COLO829 (cell line): ENCODE results near the gene LOX.
"Not testable (repeated sequence)": the region's sequence is repeated elsewhere in the genome, so short reads cannot be mapped to it uniquely, and the experiment has no call there.

Experiments
- DNase-seq: peaks from one replicate; pipeline ENCODE4 v3.0.0; 2012; ENCODE audit warnings: low spot score

The LOX gene

DNA sequence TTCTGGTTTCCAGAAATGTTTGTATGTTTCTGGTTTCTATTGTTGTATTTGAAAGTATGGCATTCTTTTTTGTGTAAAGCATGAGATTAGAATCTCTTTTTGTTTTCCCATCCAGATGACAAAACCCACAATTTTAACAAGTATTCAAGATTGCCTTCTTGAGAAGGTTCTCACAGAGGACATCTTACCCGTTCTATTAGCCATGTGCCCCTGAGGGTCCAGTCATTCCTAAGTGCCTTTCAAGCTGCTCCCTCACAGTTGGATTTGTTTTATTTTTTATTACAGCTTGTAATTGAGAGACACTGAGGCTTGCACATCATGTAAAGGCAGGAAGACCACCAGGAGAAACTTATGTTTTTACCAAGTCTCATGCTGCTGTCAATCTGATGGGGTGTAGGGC is 19.3 kb upstream of the LOX start:
- no peak for DNase-seq

- DNase-seq = no peak
Measured at GRCh38 chr5:122095158-122095557, 17.1 kb upstream of the LOX start.

DNA sequence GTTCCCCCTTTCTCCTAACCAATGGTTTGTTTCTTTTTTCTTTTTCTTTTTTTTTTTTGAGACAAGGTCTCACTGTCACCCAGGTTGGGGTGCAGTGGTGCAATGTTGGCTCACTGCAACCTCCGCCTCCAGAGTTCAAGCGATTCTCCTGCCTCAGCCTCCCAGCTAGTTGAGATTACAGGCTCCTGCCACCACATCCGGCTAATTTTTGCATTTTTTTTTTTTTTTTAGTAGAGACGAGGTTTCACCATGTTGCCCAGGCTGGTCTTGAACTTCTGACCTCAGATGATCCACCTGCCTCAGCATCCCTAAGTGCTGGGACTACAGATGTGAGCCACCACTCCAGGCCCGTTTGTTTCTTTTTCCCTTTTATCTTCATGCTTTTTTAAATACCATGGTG is 16.2 kb upstream of the LOX start:
- DNase-seq = not testable (repeated sequence)

DNA sequence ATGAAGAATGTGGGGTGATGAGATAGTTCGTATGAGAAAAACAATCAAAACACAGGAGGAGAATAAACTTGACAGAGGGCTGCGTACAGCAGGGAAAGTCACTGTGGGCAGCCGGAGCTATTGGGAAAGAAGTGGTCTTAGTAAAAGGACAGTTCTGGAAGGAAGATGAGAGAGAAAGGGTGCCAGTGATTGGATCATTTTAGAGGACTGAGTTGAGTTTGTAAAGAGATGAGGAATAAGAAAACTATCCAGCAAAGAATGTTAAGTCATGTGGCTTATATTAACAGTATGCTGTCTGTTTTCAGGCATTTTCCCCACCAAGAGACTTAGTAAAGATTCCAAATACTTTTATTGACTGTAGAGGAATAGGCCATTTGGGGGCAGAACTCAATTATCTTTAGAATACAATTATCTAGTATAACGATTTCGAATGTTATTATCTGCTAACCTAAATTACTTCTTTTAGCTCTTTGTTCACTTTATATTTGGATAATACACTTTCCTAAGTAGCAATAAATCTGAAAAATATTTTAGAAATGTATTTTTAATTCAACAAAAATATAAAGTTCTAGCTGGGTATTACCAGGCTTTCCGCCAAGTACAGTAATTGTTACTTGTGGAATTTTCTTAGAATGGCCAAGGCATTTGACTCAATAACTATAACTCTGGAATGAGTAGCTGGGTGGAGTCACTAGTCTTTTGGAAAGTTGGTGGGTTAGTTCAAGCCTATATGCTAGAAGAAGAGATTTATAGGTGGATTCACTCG is 15.5 kb upstream of the LOX start:
- DNase-seq = peak; percentile 10

GRCh38 chr5:122091936-122092600 is 14.0 kb upstream of the LOX start:
- no peak for DNase-seq

- DNase-seq = no peak
Measured at GRCh38 chr5:122089096-122090013, 11.3 kb upstream of the LOX start.

GRCh38 chr5:122085041-122085440 is 7.0 kb upstream of the LOX start:
- no peak for DNase-seq

- DNase-seq = no peak
Measured at GRCh38 chr5:122083535-122083934, 5.5 kb upstream of the LOX start.

DNA sequence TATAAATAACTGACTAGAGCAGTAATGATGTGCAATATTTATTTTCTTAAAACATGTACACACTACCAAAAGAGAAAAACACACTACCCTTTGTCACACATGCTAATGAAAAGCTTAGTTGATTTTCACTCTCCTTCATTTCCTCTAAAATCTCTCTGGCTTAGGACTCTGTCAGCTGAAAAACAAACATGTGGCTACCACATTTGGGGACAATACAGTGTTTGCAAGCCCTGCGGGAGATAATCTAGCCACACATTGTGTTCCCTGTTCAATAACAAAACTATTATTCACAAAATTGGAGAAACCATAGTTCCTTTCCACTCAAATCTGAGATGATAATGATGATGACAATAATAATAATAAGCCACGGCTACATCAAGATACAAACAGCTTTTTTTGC is 3.5 kb upstream of the LOX start:
- no peak for DNase-seq

- no peak for DNase-seq
Measured at GRCh38 chr5:122077366-122078115, 518 bp downstream of the LOX start.

DNA sequence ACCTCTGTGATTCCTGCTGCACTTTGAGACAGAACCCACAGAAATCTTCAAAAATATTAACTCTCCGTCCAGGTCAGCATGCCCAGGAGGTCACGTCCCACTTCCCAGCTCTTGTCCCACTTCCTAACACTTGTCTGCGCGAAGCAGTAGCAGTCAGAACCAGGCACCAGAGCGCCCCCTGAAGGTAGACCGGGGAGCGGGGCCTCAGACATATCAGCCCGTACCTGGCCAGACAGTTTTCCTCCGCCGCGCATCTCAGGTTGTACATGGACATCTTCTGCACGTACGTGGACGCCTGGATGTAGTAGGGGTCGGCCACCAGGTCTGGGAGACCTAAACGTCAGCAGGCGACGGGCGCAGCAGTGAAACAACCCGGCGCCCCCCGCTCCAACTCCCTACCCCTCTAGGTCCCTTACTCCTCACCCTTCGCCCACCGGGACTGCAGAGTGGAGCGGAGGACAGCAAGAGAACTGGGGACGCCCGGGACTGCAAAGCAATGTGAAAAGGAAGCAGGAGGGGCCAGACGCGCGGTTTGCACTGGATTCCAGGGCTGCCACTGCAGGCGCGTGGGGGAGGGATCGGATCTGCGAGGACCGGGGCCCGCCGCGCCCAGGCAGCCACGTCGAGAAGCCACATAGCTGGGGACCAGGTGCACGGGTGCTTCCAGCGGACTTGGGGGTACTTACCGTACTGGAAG is 1.2 kb downstream of the LOX start:
- DNase-seq = peak; percentile 14

DNA sequence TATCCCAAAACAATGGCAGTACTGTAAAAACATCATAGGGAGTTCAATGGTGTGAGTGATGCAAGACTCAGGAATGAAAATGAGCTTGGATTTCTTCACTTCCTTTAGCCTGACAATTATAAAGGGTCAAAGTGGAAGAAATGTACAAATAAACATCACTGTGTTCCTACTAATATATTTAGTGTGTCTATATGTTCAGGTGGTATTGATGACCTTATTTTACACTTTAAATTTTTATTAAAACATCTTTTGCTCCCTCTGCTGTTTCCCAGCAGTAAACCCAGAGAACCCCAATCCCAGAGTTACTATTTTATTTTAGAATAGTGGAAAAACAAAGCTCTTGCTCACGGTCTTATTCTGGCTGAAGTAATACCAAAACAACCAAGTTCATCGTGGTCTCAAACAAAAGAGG is 2.0 kb downstream of the LOX start:
- DNase-seq = peak; percentile 40

- no peak for DNase-seq
Measured at GRCh38 chr5:122073864-122074263, 4.2 kb downstream of the LOX start.

- no peak for DNase-seq
Measured at GRCh38 chr5:122073018-122073417, 5.0 kb downstream of the LOX start.

DNA sequence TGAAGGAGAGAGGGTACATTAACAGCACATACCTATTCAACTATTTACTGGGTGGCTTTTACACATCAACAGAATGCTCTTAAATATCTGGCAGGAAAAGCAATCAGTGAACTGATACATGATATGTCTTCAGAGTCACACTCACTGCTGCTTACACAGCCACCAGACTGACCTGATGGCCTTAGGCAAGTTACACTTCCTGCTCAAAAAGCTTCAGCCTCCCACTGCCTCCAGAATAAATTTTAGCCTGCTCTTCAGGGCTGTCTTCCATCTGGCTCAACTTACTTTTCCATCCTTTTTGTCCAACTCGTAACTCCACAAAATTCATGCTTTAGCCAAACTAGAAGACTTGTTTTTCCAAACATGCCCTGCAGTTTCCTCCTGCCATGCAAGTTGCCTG is 10.7 kb downstream of the LOX start:
- DNase-seq = no peak

- no peak for DNase-seq
Measured at GRCh38 chr5:122064992-122065391, 13.1 kb downstream of the LOX start.

- no peak for DNase-seq
Measured at GRCh38 chr5:122063836-122064235, 14.2 kb downstream of the LOX start.

DNA sequence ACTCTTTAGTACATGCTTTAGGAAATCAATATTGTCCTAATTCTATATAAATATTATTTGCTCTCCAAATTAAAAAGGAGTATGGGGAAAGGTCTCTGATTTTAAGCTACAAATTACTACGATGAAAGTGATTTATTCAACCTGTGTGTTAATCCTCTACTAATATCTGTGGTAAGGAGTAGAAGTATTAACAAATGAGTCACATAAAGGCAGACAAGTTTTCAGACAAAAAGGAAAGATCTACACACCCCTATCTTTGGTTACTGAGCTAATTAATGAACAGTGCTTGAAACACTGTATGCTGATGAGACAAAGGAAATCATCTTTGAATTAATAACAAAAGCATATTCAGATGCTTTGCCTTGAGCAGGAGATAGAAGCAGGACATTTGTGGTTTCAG is 15.9 kb downstream of the LOX start:
- DNase-seq = no peak

DNA sequence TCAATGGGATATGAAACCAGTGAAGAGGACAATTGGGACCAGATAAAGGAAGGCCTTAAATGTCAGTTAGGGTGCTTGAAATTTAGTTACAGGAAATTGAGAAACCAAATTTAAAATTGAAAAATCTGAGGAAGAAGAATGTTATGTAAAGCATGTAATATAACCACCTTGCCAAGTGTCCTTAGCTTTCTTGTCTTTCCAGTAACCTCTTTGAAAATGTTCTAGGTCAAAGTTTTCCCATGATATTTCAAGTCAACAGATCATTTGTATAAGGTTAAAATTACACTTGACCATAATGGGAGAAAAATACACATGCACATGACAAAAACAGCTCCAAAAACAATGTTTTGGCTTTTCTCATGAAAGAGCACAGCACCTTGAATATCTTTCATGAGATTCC is 21.1 kb downstream of the LOX start:
- no peak for DNase-seq

DNA sequence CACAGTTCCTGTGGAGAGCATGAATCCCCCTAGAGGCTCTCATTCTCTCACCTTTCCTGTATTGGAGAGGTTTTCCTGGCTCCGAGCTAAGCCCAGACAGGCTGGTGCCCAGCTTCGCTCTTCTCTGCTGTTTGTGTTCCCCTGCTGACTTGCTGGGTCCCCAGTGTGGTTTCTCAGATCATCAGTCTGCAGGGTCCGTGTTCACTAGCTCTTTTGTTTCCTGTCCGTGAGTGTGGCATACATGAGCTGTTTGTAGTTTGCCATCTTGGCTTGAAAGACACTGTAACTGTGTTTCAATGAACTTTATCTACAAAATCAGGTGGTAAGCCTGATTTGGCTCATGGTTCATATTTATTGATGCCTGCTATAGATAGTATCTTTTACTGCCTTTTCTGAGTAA is 23.8 kb downstream of the LOX start:
- no peak for DNase-seq
